HG02970 (cell line): ENCODE data around the gene KLHL15.
"Not testable (repeated sequence)": the region's sequence is repeated elsewhere in the genome, so short reads cannot be mapped to it uniquely, and the experiment has no call there.

Experiments used
- ATAC-seq: cut with Tn5 transposase; IDR thresholded peaks from one replicate; pipeline ENCODE4 v1.9.1; 2021; ENCODE audit warnings: mild to moderate bottlenecking, moderate library complexity, moderate number of reproducible peaks; ENCODE audit not compliant: unreplicated experiment, low FRiP score

Gene KLHL15

GRCh38 chrX:24027086-24027485, at the start of gene KLHL15:
Gene KLHL15 (minus strand): TSS chrX:24027186. CDS start chrX:24006693, 20,493 bp downstream.
- ATAC-seq: no peak

GRCh38 chrX:24069877-24070276, 42.9 kb upstream of the KLHL15 start:
- ATAC-seq: no peak

GRCh38 chrX:24063488-24063887, 36.5 kb upstream of the KLHL15 start:
- ATAC-seq: no peak

GRCh38 chrX:24055043-24055356, 28.0 kb upstream of the KLHL15 start:
- ATAC-seq: peak; percentile 16

- ATAC-seq: peak; percentile 96
Measured at GRCh38 chrX:24054182-24055042, 27.4 kb upstream of the KLHL15 start, which contains the start of gene EIF2S3. Gene EIF2S3 (plus strand): TSS chrX:24054956. CDS start chrX:24054969, 13 bp downstream.

- not testable (repeated sequence) for ATAC-seq
Measured at GRCh38 chrX:24050522-24051318, 23.7 kb upstream of the KLHL15 start.

GRCh38 chrX:24049643-24050042, 22.7 kb upstream of the KLHL15 start:
- not testable (repeated sequence) for ATAC-seq

GRCh38 chrX:24046060-24046459, 19.1 kb upstream of the KLHL15 start:
- ATAC-seq: not testable (repeated sequence)

GRCh38 chrX:24037729-24038128, 10.7 kb upstream of the KLHL15 start:
- no peak for ATAC-seq

GRCh38 chrX:24034485-24034884, 7.5 kb upstream of the KLHL15 start:
- ATAC-seq: no peak

- ATAC-seq: no peak
Measured at GRCh38 chrX:24030597-24030996, 3.6 kb upstream of the KLHL15 start.

GRCh38 chrX:24027985-24028384, 999 bp upstream of the KLHL15 start:
- no peak for ATAC-seq

GRCh38 chrX:24026432-24026831, 554 bp downstream of the KLHL15 start:
- no peak for ATAC-seq

- ATAC-seq: no peak
Measured at GRCh38 chrX:24025741-24026403, 1.1 kb downstream of the KLHL15 start.

- peak; percentile 83 for ATAC-seq
Measured at GRCh38 chrX:24024819-24025740, 1.9 kb downstream of the KLHL15 start.

GRCh38 chrX:24023972-24024669, 2.9 kb downstream of the KLHL15 start:
- ATAC-seq: no peak

GRCh38 chrX:24023544-24023943, 3.4 kb downstream of the KLHL15 start:
- no peak for ATAC-seq

GRCh38 chrX:24020306-24020876, 6.6 kb downstream of the KLHL15 start:
- no peak for ATAC-seq

GRCh38 chrX:24019448-24019847, 7.5 kb downstream of the KLHL15 start:
- no peak for ATAC-seq
